CD4-positive, alpha-beta T cell treated with Interferon alpha-2 for 1 hour (primary cell): ENCODE results near the gene HDAC4.
"Not testable (repeated sequence)": the region's sequence is repeated elsewhere in the genome, so short reads cannot be mapped to it uniquely, and the experiment has no call there.

Experiments
- DNase-seq, 2 donors: peaks; one replicate each; pipeline ENCODE4 v3.0.0-alpha.2; 2020 to 2022

Gene HDAC4

GRCh38 chr2:239069362-239070333 lies 331.2 kb downstream of the HDAC4 start:
- DNase-seq = not testable (repeated sequence)

GRCh38 chr2:239068411-239068810 lies 332.4 kb downstream of the HDAC4 start:
- no peak for DNase-seq

GRCh38 chr2:239067196-239067865 lies 333.5 kb downstream of the HDAC4 start:
- no peak for DNase-seq

- DNase-seq = no peak
Measured at GRCh38 chr2:239066597-239066996, 334.2 kb downstream of the HDAC4 start.

- no peak for DNase-seq
Measured at GRCh38 chr2:239065962-239066361, 334.9 kb downstream of the HDAC4 start.

GRCh38 chr2:239065537-239065936 lies 335.3 kb downstream of the HDAC4 start:
- DNase-seq = no peak

GRCh38 chr2:239064891-239065290 lies 335.9 kb downstream of the HDAC4 start:
- no peak for DNase-seq

GRCh38 chr2:239064253-239064652 lies 336.6 kb downstream of the HDAC4 start:
- DNase-seq = no peak

- no peak for DNase-seq
Measured at GRCh38 chr2:239062743-239063142, 338.1 kb downstream of the HDAC4 start.

GRCh38 chr2:239061824-239062570 lies 338.8 kb downstream of the HDAC4 start:
- DNase-seq = no peak

- no peak for DNase-seq
Measured at GRCh38 chr2:239061121-239061666, 339.6 kb downstream of the HDAC4 start.

GRCh38 chr2:239060676-239061075 lies 340.1 kb downstream of the HDAC4 start:
- DNase-seq = no peak

GRCh38 chr2:239059854-239060253 lies 341.0 kb downstream of the HDAC4 start:
- DNase-seq = no peak

- DNase-seq = no peak
Measured at GRCh38 chr2:239058766-239059165, 342.1 kb downstream of the HDAC4 start.

GRCh38 chr2:239057533-239057932 lies 343.3 kb downstream of the HDAC4 start:
- no peak for DNase-seq

GRCh38 chr2:239056611-239057010 lies 344.2 kb downstream of the HDAC4 start:
- DNase-seq = no peak

GRCh38 chr2:239055756-239056493 lies 344.9 kb downstream of the HDAC4 start:
- DNase-seq = no peak

GRCh38 chr2:239054921-239055320 lies 345.9 kb downstream of the HDAC4 start:
- no peak for DNase-seq

- DNase-seq = no peak
Measured at GRCh38 chr2:239053801-239054503, 346.9 kb downstream of the HDAC4 start.

GRCh38 chr2:239052798-239053665 lies 347.8 kb downstream of the HDAC4 start:
- no peak for DNase-seq
